Caco-2 (cell line): ENCODE results near the gene CNIH1. TPM values are rescaled to one million over a fixed set of nuclear protein-coding genes. Genes with fewer than 3 reads are reported as not detected.

Experiments
- BruUV-seq: library from RNA; stranded (reverse); fragments of 400-500 nt; replicated peaks from 2 replicates; lab custom pipeline; 2021; lab: Mats Ljungman, UMichigan
- CTCF ChIA-PET: fragments of 300-600 bp; sonication (Branson Sonifier 250); formaldehyde crosslinking; loops from one replicate; lab custom pipeline; 2022; ENCODE audit warnings: antibody characterized with exemption; lab: Charles Lee
- POLR2A ChIA-PET: fragments of 300-600 bp; sonication (Branson Sonifier 250); formaldehyde crosslinking; loops from one replicate; lab custom pipeline; 2022; ENCODE audit warnings: antibody characterized with exemption; lab: Charles Lee
- DNase-seq, 2 experiments: peaks; one replicate each; pipeline versions ENCODE4 v3.0.0 to v3.0.0-alpha.2; 2020 to 2022
- H3K27me3 ChIP-seq: replicated peaks from 2 replicates; pipeline ENCODE4 v1.6.0; 2011; ENCODE audit warnings: low read length; ENCODE audit not compliant: control insufficient read depth, insufficient read depth
- H3K36me3 ChIP-seq: 2 replicates; pipeline ENCODE4 v1.5.1; 2011; ENCODE audit warnings: low read length; ENCODE audit not compliant: control insufficient read depth, insufficient read depth
- H3K4me1 ChIP-seq: fragments of 250-450 bp; sonication (Bioruptor Pico); 2 replicates; pipeline ENCODE4 v1.5.1; 2020; ENCODE audit warnings: mild to moderate bottlenecking
- H3K4me3 ChIP-seq: 2 replicates; pipeline ENCODE4 v1.5.1; 2011; ENCODE audit warnings: low read depth, mild to moderate bottlenecking, control low read depth, low read length
- H3K9me3 ChIP-seq: fragments of 250-450 bp; sonication (Bioruptor Pico); 2 replicates; pipeline ENCODE4 v1.5.1; 2020; ENCODE audit warnings: mild to moderate bottlenecking, moderate library complexity
- H3K27ac Mint-ChIP-seq: one replicate; pipeline ENCODE4 v1.8.0; 2022; ENCODE audit warnings: mixed read lengths; ENCODE audit not compliant: unreplicated experiment
- H3K27me3 Mint-ChIP-seq: one replicate; pipeline ENCODE4 v1.8.0; 2022; ENCODE audit warnings: mixed read lengths; ENCODE audit not compliant: insufficient read depth, unreplicated experiment
- H3K36me3 Mint-ChIP-seq: one replicate; pipeline ENCODE4 v1.8.0; 2022; ENCODE audit warnings: mild to moderate bottlenecking, mixed read lengths; ENCODE audit not compliant: insufficient read depth, unreplicated experiment
- H3K4me1 Mint-ChIP-seq: one replicate; pipeline ENCODE4 v1.8.0; 2022; ENCODE audit warnings: low read depth, mixed read lengths; ENCODE audit not compliant: unreplicated experiment
- H3K4me3 Mint-ChIP-seq: one replicate; pipeline ENCODE4 v1.8.0; 2022; ENCODE audit warnings: mild to moderate bottlenecking, moderate library complexity, mixed read lengths; ENCODE audit not compliant: unreplicated experiment
- H3K9me3 Mint-ChIP-seq: one replicate; pipeline ENCODE4 v1.8.0; 2022; ENCODE audit warnings: mixed read lengths; ENCODE audit not compliant: unreplicated experiment
- CTCF ChIP-seq, 2 experiments: fragments of 200-600 bp in 1 of 2; IDR thresholded peaks; 1 replicate in 1 of 2; 2 replicates in 1 of 2; pipeline versions ENCODE4 v1.5.1 to v1.8.0; 2011 to 2022; ENCODE audit warnings: antibody characterized with exemption in 1 of 2, control low read depth in 1 of 2, inconsistent platforms in 1 of 2, low read depth in 1 of 2, low read length in 1 of 2, mild to moderate bottlenecking in 1 of 2, moderate library complexity in 1 of 2; ENCODE audit not compliant: insufficient read depth in 1 of 2, severe bottlenecking in 1 of 2, unreplicated experiment in 1 of 2
- intact Hi-C: fragments of 100-400 bp; cut with micrococcal nuclease; formaldehyde crosslinking; loops from one replicate; pipeline ENCODE4 v1.10.0; 2022; ENCODE audit not compliant: unreplicated experiment
- total RNA-seq: library from RNA; stranded (reverse); gene quantifications from 2 replicates; pipeline ENCODE4 v1.2.3, GENCODE V29; 2022

CNIH1 gene
- total RNA-seq, 1 experiment from 2014 or later = 164 TPM

- DNase-seq = no peak
- Histone ChIP-seq H3K36me3 (peaks cover 1% of the 10 kb centered on the region), H3K4me3 (no peak overlapping the region), H3K9me3 (no peaks in the 10 kb centered on the region), H3K27me3 (no peaks in the 10 kb centered on the region), H3K4me1 (no peaks in the 10 kb centered on the region)
- H3K9me3 Mint-ChIP-seq = no peaks in the 10 kb centered on the region
- no peak overlapping the region for H3K4me3 Mint-ChIP-seq
- H3K4me1 Mint-ChIP-seq = peaks cover 3% of the 10 kb centered on the region
- TF ChIP-seq CTCF (IDR thresholded peaks at IDR 0.05; ENCODE audit: insufficient read depth in 1 of 2, low read depth in 1 of 2, low read length in 1 of 2, severe bottlenecking in 1 of 2, unreplicated experiment in 1 of 2) = no peak
- ChIA-PET CTCF (no interaction called here), POLR2A (no interaction called here)
- no peaks in the 10 kb centered on the region for H3K27me3 Mint-ChIP-seq
- intact Hi-C loops = no loop called here
- BruUV-seq = no TSS peak
- H3K27ac Mint-ChIP-seq = no peak overlapping the region
- peaks cover 34% of the 10 kb centered on the region for H3K36me3 Mint-ChIP-seq
Measured at GRCh38 chr14:54425537-54426274, 15.5 kb downstream of the CNIH1 start.

GRCh38 chr14:54425068-54425467 lies 16.1 kb downstream of the CNIH1 start:
- H3K4me1 ChIP-seq = no peaks in the 10 kb centered on the region
- DNase-seq = no peak
- no peaks in the 10 kb centered on the region for H3K27me3 ChIP-seq
- intact Hi-C loops = no loop called here
- no peaks in the 10 kb centered on the region for H3K27me3 Mint-ChIP-seq
- BruUV-seq = no TSS peak
- H3K9me3 Mint-ChIP-seq = no peaks in the 10 kb centered on the region
- no peak for TF ChIP-seq CTCF (IDR thresholded peaks at IDR 0.05; ENCODE audit: insufficient read depth in 1 of 2, low read depth in 1 of 2, low read length in 1 of 2, severe bottlenecking in 1 of 2, unreplicated experiment in 1 of 2)
- peaks cover 1% of the 10 kb centered on the region for H3K36me3 ChIP-seq
- peaks cover 34% of the 10 kb centered on the region for H3K36me3 Mint-ChIP-seq
- H3K4me1 Mint-ChIP-seq = peaks cover 9% of the 10 kb centered on the region
- no peak overlapping the region for H3K27ac Mint-ChIP-seq
- ChIA-PET POLR2A (no interaction called here), CTCF (interaction anchor here (1.2 kb wide), 1 partner anchor 58 kb away, joined by 7 read pairs; no protein-coding TSS in a partner anchor)
- H3K4me3 ChIP-seq = no peak overlapping the region
- H3K9me3 ChIP-seq = no peaks in the 10 kb centered on the region
- H3K4me3 Mint-ChIP-seq = no peak overlapping the region

- no peaks in the 10 kb centered on the region for H3K9me3 ChIP-seq
- no peak for DNase-seq
- no TSS peak for BruUV-seq
- no peaks in the 10 kb centered on the region for H3K4me1 ChIP-seq
- ChIA-PET CTCF (interaction anchor here (1.2 kb wide), 1 partner anchor 58 kb away, joined by 7 read pairs; no protein-coding TSS in a partner anchor), POLR2A (no interaction called here)
- TF ChIP-seq CTCF (IDR thresholded peaks at IDR 0.05; ENCODE audit: insufficient read depth in 1 of 2, low read depth in 1 of 2, low read length in 1 of 2, severe bottlenecking in 1 of 2, unreplicated experiment in 1 of 2) = no peak
- no peak overlapping the region for H3K4me3 Mint-ChIP-seq
- H3K9me3 Mint-ChIP-seq = no peaks in the 10 kb centered on the region
- intact Hi-C loops = no loop called here
- H3K27me3 ChIP-seq = no peaks in the 10 kb centered on the region
- H3K36me3 ChIP-seq = no peaks in the 10 kb centered on the region
- H3K27ac Mint-ChIP-seq = no peak overlapping the region
- H3K27me3 Mint-ChIP-seq = no peaks in the 10 kb centered on the region
- peaks cover 32% of the 10 kb centered on the region for H3K36me3 Mint-ChIP-seq
- H3K4me3 ChIP-seq = no peak overlapping the region
- peaks cover 9% of the 10 kb centered on the region for H3K4me1 Mint-ChIP-seq
Measured at GRCh38 chr14:54424479-54424901, 16.7 kb downstream of the CNIH1 start.
